ENCODE data around the gene ITGBL1. TPM values are rescaled to one million over a fixed set of nuclear protein-coding genes. Genes with fewer than 3 reads are reported as not detected.

The ITGBL1 gene
- polyA plus RNA-seq, 1 experiment, result 73.7 TPM

GRCh38 chr13:101429733-101430132 lies 22.7 kb upstream of the ITGBL1 start:
- no peaks in the 10 kb centered on the region for H3K27me3 ChIP-seq (ENCODE audit: control insufficient read depth, insufficient read depth, low read length)
- no peaks in the 10 kb centered on the region for H3K36me3 ChIP-seq (ENCODE audit: control insufficient read depth, insufficient read depth, low read length)
- TF ChIP-seq CTCF (IDR thresholded peaks at IDR 0.05; ENCODE audit: insufficient read depth, low read depth, low read length), result no peak
- ChIA-PET POLR2A (no interaction called here), CTCF (interaction anchor here (0.6 to 1.1 kb wide), 2 partner anchors 24 to 713 kb away, joined by 3 read pairs; no protein-coding TSS in a partner anchor)
- H3K4me3 ChIP-seq (ENCODE audit: low read depth, low read length), result no peak overlapping the region
- no peak for DNase-seq (ENCODE audit: low read depth)

- no peak for TF ChIP-seq CTCF (IDR thresholded peaks at IDR 0.05; ENCODE audit: insufficient read depth, low read depth, low read length)
- Histone ChIP-seq H3K27me3 (ENCODE audit: control insufficient read depth, insufficient read depth, low read length) (no peaks in the 10 kb centered on the region), H3K36me3 (ENCODE audit: control insufficient read depth, insufficient read depth, low read length) (no peaks in the 10 kb centered on the region), H3K4me3 (ENCODE audit: low read depth, low read length) (no peak overlapping the region)
- no peak for DNase-seq (ENCODE audit: low read depth)
- CTCF ChIA-PET, result no interaction called here
- POLR2A ChIA-PET, result no interaction called here
These were observed 18.6 kb upstream of the ITGBL1 start for GRCh38 chr13:101433895-101434294.

- H3K36me3 ChIP-seq (ENCODE audit: control insufficient read depth, insufficient read depth, low read length), result no peaks in the 10 kb centered on the region
- POLR2A ChIA-PET, result no interaction called here
These were observed 18.0 kb upstream of the ITGBL1 start for GRCh38 chr13:101434486-101434885.

GRCh38 chr13:101447852-101448251 lies 4.6 kb upstream of the ITGBL1 start:
- Histone ChIP-seq H3K36me3 (ENCODE audit: control insufficient read depth, insufficient read depth, low read length) (no peaks in the 10 kb centered on the region), H3K4me3 (ENCODE audit: low read depth, low read length) (no peak overlapping the region), H3K27me3 (ENCODE audit: control insufficient read depth, insufficient read depth, low read length) (no peaks in the 10 kb centered on the region; the same call in 1 of the 2 replicates)
- ChIA-PET CTCF (no interaction called here), POLR2A (no interaction called here)
- DNase-seq (ENCODE audit: low read depth), result no peak
- TF ChIP-seq CTCF (IDR thresholded peaks at IDR 0.05; ENCODE audit: insufficient read depth, low read depth, low read length), result no peak

More at GRCh38 chr13:101434486-101434885, 18.0 kb upstream of the ITGBL1 start:
- DNase-seq (ENCODE audit: low read depth), result no peak
- CTCF ChIA-PET, result no interaction called here
- Histone ChIP-seq H3K4me3 (ENCODE audit: low read depth, low read length) (no peak overlapping the region), H3K27me3 (ENCODE audit: control insufficient read depth, insufficient read depth, low read length) (no peaks in the 10 kb centered on the region)
- TF ChIP-seq CTCF (IDR thresholded peaks at IDR 0.05; ENCODE audit: insufficient read depth, low read depth, low read length), result no peak

GRCh38 chr13:101449790-101450748 lies 2.4 kb upstream of the ITGBL1 start:
- ChIA-PET CTCF (no interaction called here), POLR2A (interaction anchor here (0.7 kb wide), 1 partner anchor 59 kb away, joined by 4 read pairs; no protein-coding TSS in a partner anchor)

More at GRCh38 chr13:101449790-101450748, 2.4 kb upstream of the ITGBL1 start:
- Histone ChIP-seq H3K4me3 (ENCODE audit: low read depth, low read length) (no peak overlapping the region), H3K27me3 (ENCODE audit: control insufficient read depth, insufficient read depth, low read length) (no peaks in the 10 kb centered on the region), H3K36me3 (ENCODE audit: control insufficient read depth, insufficient read depth, low read length) (no peaks in the 10 kb centered on the region)
- no peak for TF ChIP-seq CTCF (IDR thresholded peaks at IDR 0.05; ENCODE audit: insufficient read depth, low read depth, low read length)
- peak; percentile 82 for DNase-seq (ENCODE audit: low read depth)
